Ascending aorta (tissue), 2 donors: ENCODE measurements around the gene CFHR3. TPM values are rescaled to one million over a fixed set of nuclear protein-coding genes. Genes with fewer than 3 reads are reported as not detected.

Source experiments
- DNase-seq, 2 donors: peaks; one replicate each; pipeline ENCODE4 v3.0.0-alpha.2; 2019; ENCODE audit warnings: low spot score in 2 of 2
- H3K27ac ChIP-seq, 2 donors: fragments of 200-600 bp; sonication (generic); one replicate each; pipeline ENCODE4 v1.5.1; 2016 to 2017; ENCODE audit warnings: mild to moderate bottlenecking in 1 of 2
- H3K27me3 ChIP-seq: fragments of 200-600 bp; sonication (generic); one replicate; pipeline ENCODE4 v1.5.1; 2017
- H3K36me3 ChIP-seq, 2 donors: fragments of 200-600 bp; sonication (generic); one replicate each; pipeline ENCODE4 v1.5.1; 2016
- H3K4me1 ChIP-seq, 2 donors: fragments of 200-600 bp; sonication (generic); one replicate each; pipeline ENCODE4 v1.5.1; 2016 to 2017; ENCODE audit warnings: mild to moderate bottlenecking in 1 of 2
- H3K4me3 ChIP-seq, 2 donors: fragments of 200-600 bp; sonication (generic); one replicate each; pipeline ENCODE4 v1.5.1; 2016 to 2017; ENCODE audit warnings: mild to moderate bottlenecking in 1 of 2
- H3K9me3 ChIP-seq, 2 donors: fragments of 200-600 bp; sonication (generic); one replicate each; pipeline ENCODE4 v1.5.1; 2016
- intact Hi-C: fragments of 100-400 bp; cut with DNase I; formaldehyde crosslinking; loops from one replicate; pipeline ENCODE4 v1.15.1; 2023
- total RNA-seq: library from RNA; depleted of rRNA; stranded (reverse); fragments of >200 nt; gene quantifications from one replicate; pipeline ENCODE4 v1.1.0, GENCODE V29; 2016
- TF ChIP-seq, protein P1 (sequence below), 3 experiments: fragments of 200-600 bp in 2 of 3; fragments of 450-650 bp in 1 of 3; sonication (generic) in 2 of 3; IDR thresholded peaks; one replicate each; pipeline ENCODE4 v1.5.1; 2016 to 2019; ENCODE audit warnings: antibody characterized with exemption in 3 of 3, mild to moderate bottlenecking in 1 of 3, moderate library complexity in 1 of 3

The CFHR3 gene
- not detected for total RNA-seq

DNA sequence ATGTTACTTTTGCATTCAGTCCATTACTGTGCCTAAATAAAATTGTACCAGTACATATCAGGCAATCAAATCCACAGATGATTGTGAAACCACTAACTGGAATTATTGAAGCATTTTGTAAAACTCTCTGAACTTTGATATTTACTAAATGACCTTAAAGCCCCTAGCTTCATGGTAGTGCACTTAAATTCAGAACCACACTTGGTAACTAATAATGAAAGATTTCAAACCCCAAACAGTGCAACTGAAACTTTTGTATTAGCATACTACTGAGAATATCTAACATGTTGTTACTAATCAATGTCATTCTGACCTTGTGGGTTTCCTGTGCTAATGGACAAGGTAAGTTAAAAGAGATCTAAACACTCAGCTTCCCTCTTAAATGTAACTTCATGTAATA is at the start of gene CFHR3:
Gene CFHR3, plus strand, starts transcription at position 238 of the 400 bp plus-strand sequence. Its CDS starts 47 bp downstream, at position 285.
- H3K27ac ChIP-seq, result no peak within 1 kb of the TSS
- H3K27me3 ChIP-seq, result no peaks in the 10 kb centered on the region
- TF ChIP-seq, protein P1, sequence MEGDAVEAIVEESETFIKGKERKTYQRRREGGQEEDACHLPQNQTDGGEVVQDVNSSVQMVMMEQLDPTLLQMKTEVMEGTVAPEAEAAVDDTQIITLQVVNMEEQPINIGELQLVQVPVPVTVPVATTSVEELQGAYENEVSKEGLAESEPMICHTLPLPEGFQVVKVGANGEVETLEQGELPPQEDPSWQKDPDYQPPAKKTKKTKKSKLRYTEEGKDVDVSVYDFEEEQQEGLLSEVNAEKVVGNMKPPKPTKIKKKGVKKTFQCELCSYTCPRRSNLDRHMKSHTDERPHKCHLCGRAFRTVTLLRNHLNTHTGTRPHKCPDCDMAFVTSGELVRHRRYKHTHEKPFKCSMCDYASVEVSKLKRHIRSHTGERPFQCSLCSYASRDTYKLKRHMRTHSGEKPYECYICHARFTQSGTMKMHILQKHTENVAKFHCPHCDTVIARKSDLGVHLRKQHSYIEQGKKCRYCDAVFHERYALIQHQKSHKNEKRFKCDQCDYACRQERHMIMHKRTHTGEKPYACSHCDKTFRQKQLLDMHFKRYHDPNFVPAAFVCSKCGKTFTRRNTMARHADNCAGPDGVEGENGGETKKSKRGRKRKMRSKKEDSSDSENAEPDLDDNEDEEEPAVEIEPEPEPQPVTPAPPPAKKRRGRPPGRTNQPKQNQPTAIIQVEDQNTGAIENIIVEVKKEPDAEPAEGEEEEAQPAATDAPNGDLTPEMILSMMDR (IDR thresholded peaks at IDR 0.05), result no peak
- no peaks in the 10 kb centered on the region for H3K36me3 ChIP-seq
- intact Hi-C loops, result no loop called here
- H3K4me3 ChIP-seq, result no peak within 1 kb of the TSS
- no peaks in the 10 kb centered on the region for H3K9me3 ChIP-seq
- no peak for DNase-seq
- H3K4me1 ChIP-seq, result no peaks in the 10 kb centered on the region

DNA sequence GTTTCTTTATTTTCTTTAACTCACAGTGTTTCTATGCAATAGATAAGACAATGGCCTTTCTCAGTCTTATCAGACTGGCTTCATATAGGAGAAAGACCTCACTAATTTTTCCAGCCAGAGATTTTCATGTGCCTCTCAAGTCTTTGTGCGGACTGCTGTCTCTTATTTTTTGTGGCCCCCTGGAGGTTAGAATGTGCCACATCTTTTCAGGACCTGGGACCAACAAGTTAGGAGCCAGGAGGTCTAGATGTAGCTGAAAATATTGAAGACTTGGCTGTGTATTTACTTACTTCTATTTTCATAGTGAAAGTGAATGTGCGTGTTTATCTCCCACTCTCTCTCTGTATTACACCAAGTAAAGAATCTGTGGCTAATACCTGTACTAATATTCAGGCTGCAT is 42.1 kb upstream of the CFHR3 start:
- no peaks in the 10 kb centered on the region for H3K9me3 ChIP-seq
- H3K4me3 ChIP-seq, result no peak overlapping the region
- TF ChIP-seq, protein P1 (IDR thresholded peaks at IDR 0.05), result no peak
- no peaks in the 10 kb centered on the region for H3K4me1 ChIP-seq
- intact Hi-C loops, result no loop called here
- no peak overlapping the region for H3K27ac ChIP-seq
- H3K27me3 ChIP-seq, result no peaks in the 10 kb centered on the region
- H3K36me3 ChIP-seq, result no peaks in the 10 kb centered on the region
- no peak for DNase-seq

DNA sequence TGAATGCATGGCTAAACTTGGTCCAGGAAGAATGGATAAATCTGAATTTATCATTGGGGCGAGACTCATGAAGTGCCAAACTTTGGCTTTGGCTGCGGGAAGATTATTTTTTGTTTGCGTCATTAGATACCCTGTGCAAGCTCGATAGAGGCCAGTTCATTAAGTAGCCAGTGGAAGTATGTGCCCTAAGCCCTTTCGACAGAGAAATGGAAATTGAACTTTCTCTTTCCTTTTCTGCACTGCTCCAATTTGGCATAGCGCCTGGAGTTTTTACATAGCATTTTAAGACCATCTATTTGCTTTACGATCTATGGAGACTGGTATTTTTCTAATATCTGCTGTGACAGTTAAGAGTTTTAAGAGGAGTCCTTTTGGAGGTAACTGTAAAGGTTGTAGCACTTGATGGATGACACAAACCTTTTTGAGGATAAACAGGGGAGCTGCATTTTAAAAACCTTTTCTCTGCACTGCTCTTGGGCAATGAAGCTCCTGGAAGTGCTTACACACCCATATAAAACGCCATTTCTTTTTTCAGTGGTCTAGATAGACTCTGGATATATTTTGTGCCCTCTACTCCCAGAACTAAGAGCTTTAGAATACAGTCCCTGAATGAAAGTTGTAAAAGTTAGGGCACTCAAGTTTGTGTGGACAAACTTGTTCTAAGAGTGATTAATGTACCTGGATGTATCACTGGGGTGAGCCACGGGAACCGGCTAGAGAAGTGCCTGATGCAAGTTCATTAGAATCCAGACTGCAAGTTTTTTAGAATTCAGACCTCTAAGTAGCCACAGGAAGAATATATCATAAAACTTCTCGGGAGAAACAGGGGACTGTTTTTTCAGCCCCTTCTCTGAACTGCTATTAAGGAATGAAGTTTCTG is 41.3 kb upstream of the CFHR3 start:
- H3K4me1 ChIP-seq, result no peaks in the 10 kb centered on the region
- no peaks in the 10 kb centered on the region for H3K27me3 ChIP-seq
- H3K27ac ChIP-seq, result no peak overlapping the region
- TF ChIP-seq, protein P1 (IDR thresholded peaks at IDR 0.05), result no peak
- intact Hi-C loops, result no loop called here
- H3K9me3 ChIP-seq, result no peaks in the 10 kb centered on the region
- no peak overlapping the region for H3K4me3 ChIP-seq
- H3K36me3 ChIP-seq, result peaks cover 0 to under 1% of the 10 kb centered on the region in 2 donors
- DNase-seq, result no peak

DNA sequence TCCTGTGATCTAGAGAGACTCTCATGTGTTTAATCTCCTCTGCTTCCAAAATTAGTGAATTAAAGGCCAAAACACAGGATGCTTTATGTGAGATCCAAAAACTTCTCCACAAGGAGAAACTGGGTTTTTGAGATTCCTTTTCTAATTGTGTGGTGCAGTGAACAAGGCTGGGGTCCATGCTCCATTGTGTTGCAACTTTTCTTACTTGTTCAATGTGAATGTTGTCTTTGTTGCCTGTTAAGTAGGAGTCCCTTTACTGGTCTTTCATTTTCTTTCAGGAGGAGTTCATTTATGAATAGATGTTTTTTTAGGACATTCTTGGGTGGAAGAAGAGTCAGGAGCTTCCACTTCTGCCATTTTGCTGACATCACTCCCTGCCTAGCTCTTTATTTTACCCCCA is 40.6 kb upstream of the CFHR3 start:
- no peaks in the 10 kb centered on the region for H3K27me3 ChIP-seq
- intact Hi-C loops, result no loop called here
- no peaks in the 10 kb centered on the region for H3K4me1 ChIP-seq
- DNase-seq, result no peak
- TF ChIP-seq, protein P1 (IDR thresholded peaks at IDR 0.05), result no peak
- peaks cover 0 to 4% of the 10 kb centered on the region in 2 donors for H3K36me3 ChIP-seq
- H3K9me3 ChIP-seq, result no peaks in the 10 kb centered on the region
- H3K4me3 ChIP-seq, result no peak overlapping the region
- H3K27ac ChIP-seq, result no peak overlapping the region

DNA sequence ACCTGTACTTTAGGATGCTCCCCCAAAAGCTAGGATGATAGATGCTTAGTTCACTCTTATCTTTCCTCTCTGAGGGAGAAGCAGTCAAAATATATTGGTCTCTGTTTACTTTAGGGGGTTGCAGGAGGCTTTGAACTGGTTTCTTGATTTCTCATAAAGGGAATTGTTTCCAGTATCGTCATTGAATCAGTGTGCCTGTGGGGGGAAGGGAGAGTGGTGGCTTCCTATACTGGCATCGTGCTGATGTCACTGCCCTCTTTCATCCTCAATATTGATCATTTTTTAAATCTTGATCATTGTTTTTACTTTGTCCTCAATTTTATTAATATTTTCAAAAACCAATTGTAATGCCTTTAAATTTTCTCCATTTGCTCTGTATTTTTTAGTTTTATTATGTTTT is 40.2 kb upstream of the CFHR3 start:
- intact Hi-C loops, result no loop called here
- DNase-seq, result no peak
- TF ChIP-seq, protein P1 (IDR thresholded peaks at IDR 0.05), result no peak
- no peak overlapping the region for H3K4me3 ChIP-seq
- H3K36me3 ChIP-seq, result peaks cover 0 to 4% of the 10 kb centered on the region in 2 donors
- no peak overlapping the region for H3K27ac ChIP-seq
- no peaks in the 10 kb centered on the region for H3K9me3 ChIP-seq
- H3K27me3 ChIP-seq, result no peaks in the 10 kb centered on the region
- H3K4me1 ChIP-seq, result no peaks in the 10 kb centered on the region
